ENCODE results near the gene SMAD9. TPM values are rescaled to one million over a fixed set of nuclear protein-coding genes. Genes with fewer than 3 reads are reported as not detected.

The SMAD9 gene
- total and polyA plus RNA-seq, 9 of the 15 experiments (the other 6 are each of a cell fraction or from before 2014, with no cell fraction given): 0.02 to 0.08 (median 0.03) TPM; not detected in 4

DNA sequence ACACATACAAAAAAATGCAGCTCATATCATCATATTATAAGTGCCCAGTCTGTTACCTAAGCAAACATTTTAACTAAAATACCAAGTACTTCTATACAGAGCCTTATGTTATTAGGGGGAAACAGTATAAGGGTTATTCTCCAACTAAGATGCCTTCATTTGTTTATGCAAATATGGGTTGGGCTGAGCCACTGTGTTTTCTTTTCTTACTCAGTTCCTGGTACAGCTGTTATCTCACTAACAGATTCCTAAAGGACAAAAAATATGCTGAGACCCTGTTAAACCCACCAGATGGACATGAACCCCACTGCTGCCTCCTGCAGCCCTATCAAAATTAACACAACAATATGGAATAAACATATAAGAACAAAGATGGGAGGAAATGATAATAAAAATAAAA lies 34.5 kb upstream of the SMAD9 start:
- in situ Hi-C loops (cut with MboI): no loop called here
- H3K9me1 ChIP-seq (ENCODE audit: control insufficient read depth, insufficient read depth, low read length): no peaks in the 10 kb centered on the region
- no peak for FAIRE-seq
- ChIA-PET POLR2A (interaction anchor here (0.5 kb wide), 1 partner anchor 152 kb away, joined by 3 read pairs; no protein-coding TSS in a partner anchor), CTCF (ENCODE audit: low intra/inter-chr PET ratio) (no interaction called here)
- no TSS peak for BruUV-seq (replicated peaks)
- intact Hi-C loops (cut with micrococcal nuclease): no loop called here
- H3K4me2 ChIP-seq (ENCODE audit: insufficient read depth, low read length): no peak overlapping the region
- no peak overlapping the region for H3K27ac ChIP-seq (ENCODE audit: extremely low read depth, low read depth, low read length)
- no peaks in the 10 kb centered on the region for H4K20me1 ChIP-seq (replicated peaks; ENCODE audit: control insufficient read depth, insufficient read depth, low read length)
- H2AFZ ChIP-seq (ENCODE audit: low read depth, low read length): no peak overlapping the region
- no peaks in the 10 kb centered on the region for H3K27me3 ChIP-seq (ENCODE audit: control insufficient read depth in 2 of 2, insufficient read depth in 2 of 2, low read length in 2 of 2)
- no peak for DNase-seq (ENCODE audit: extremely low read depth in 1 of 4, low spot score in 3 of 4)
- H3K9me3 ChIP-seq (replicated peaks; ENCODE audit: control insufficient read depth, insufficient read depth, low read depth, low read length): no peaks in the 10 kb centered on the region
- no peak overlapping the region for H3K4me3 ChIP-seq
- no peak overlapping the region for H3K9ac ChIP-seq (ENCODE audit: insufficient read depth in 1 of 2, low read depth in 2 of 2, low read length in 2 of 2)
- H3K79me2 ChIP-seq (ENCODE audit: control insufficient read depth, insufficient read depth, low read length): no peaks in the 10 kb centered on the region
- no peaks in the 10 kb centered on the region for H3K4me1 ChIP-seq (replicated peaks in 1 of 2; ENCODE audit: control insufficient read depth in 2 of 2, insufficient read depth in 2 of 2, low read length in 2 of 2)
- H3K36me3 ChIP-seq (ENCODE audit: control insufficient read depth, insufficient read depth, low read length): peaks cover 29% of the 10 kb centered on the region; the same call in 1 of the 3 replicates
- ATAC-seq: no peak
- TF ChIP-seq HDAC8 (tag; IDR thresholded peaks at IDR 0.05): no peak
- TF ChIP-seq RNF2 (IDR thresholded peaks at IDR 0.05): no peak
- no peak for TF ChIP-seq MAFK (IDR thresholded peaks at IDR 0.05; ENCODE audit: low read length)
- TF ChIP-seq CHD1 (IDR thresholded peaks at IDR 0.05; ENCODE audit: low read length): no peak
- no peak for TF ChIP-seq ZFPM2 (CRISPR knock-in tag; IDR thresholded peaks at IDR 0.05)
- TF ChIP-seq ESRRB (CRISPR knock-in tag; IDR thresholded peaks at IDR 0.05; ENCODE audit: borderline replicate concordance): no peak
- TF ChIP-seq CXXC5 (CRISPR knock-in tag; IDR thresholded peaks at IDR 0.05): no peak
- TF ChIP-seq, protein P1, sequence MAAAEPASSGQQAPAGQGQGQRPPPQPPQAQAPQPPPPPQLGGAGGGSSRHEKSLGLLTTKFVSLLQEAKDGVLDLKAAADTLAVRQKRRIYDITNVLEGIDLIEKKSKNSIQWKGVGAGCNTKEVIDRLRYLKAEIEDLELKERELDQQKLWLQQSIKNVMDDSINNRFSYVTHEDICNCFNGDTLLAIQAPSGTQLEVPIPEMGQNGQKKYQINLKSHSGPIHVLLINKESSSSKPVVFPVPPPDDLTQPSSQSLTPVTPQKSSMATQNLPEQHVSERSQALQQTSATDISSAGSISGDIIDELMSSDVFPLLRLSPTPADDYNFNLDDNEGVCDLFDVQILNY (CRISPR knock-in tag; IDR thresholded peaks at IDR 0.05): no peak
- no peak for TF ChIP-seq HMG20B (CRISPR knock-in tag; IDR thresholded peaks at IDR 0.05)
- TF ChIP-seq ZBTB33 (CRISPR knock-in tag; IDR thresholded peaks at IDR 0.05): no peak
- TF ChIP-seq, protein P2, sequence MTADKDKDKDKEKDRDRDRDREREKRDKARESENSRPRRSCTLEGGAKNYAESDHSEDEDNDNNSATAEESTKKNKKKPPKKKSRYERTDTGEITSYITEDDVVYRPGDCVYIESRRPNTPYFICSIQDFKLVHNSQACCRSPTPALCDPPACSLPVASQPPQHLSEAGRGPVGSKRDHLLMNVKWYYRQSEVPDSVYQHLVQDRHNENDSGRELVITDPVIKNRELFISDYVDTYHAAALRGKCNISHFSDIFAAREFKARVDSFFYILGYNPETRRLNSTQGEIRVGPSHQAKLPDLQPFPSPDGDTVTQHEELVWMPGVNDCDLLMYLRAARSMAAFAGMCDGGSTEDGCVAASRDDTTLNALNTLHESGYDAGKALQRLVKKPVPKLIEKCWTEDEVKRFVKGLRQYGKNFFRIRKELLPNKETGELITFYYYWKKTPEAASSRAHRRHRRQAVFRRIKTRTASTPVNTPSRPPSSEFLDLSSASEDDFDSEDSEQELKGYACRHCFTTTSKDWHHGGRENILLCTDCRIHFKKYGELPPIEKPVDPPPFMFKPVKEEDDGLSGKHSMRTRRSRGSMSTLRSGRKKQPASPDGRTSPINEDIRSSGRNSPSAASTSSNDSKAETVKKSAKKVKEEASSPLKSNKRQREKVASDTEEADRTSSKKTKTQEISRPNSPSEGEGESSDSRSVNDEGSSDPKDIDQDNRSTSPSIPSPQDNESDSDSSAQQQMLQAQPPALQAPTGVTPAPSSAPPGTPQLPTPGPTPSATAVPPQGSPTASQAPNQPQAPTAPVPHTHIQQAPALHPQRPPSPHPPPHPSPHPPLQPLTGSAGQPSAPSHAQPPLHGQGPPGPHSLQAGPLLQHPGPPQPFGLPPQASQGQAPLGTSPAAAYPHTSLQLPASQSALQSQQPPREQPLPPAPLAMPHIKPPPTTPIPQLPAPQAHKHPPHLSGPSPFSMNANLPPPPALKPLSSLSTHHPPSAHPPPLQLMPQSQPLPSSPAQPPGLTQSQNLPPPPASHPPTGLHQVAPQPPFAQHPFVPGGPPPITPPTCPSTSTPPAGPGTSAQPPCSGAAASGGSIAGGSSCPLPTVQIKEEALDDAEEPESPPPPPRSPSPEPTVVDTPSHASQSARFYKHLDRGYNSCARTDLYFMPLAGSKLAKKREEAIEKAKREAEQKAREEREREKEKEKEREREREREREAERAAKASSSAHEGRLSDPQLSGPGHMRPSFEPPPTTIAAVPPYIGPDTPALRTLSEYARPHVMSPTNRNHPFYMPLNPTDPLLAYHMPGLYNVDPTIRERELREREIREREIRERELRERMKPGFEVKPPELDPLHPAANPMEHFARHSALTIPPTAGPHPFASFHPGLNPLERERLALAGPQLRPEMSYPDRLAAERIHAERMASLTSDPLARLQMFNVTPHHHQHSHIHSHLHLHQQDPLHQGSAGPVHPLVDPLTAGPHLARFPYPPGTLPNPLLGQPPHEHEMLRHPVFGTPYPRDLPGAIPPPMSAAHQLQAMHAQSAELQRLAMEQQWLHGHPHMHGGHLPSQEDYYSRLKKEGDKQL (CRISPR knock-in tag; IDR thresholded peaks at IDR 0.05; ENCODE audit: borderline replicate concordance): no peak
- TF ChIP-seq ZBTB1 (CRISPR knock-in tag; IDR thresholded peaks at IDR 0.05; ENCODE audit: borderline replicate concordance, low read depth): no peak
- TF ChIP-seq CHD4 (IDR thresholded peaks at IDR 0.05; ENCODE audit: insufficient read depth, insufficient replicate concordance, low read depth, low read length, poor library complexity, severe bottlenecking): no peak

Data from K562 (cell line).